Tibial nerve (tissue), 4 donors: Measurements from ENCODE around the gene C16orf82. TPM values are rescaled to one million over a fixed set of nuclear protein-coding genes. Genes with fewer than 3 reads are reported as not detected.

Experiments used
- DNase-seq, 2 donors: peaks; one replicate each; pipeline ENCODE4 v3.0.0-alpha.2; 2019; ENCODE audit warnings: low spot score in 2 of 2
- H3K27ac ChIP-seq, 4 donors: fragments of 200-600 bp; sonication (generic) in 3 of 4; one replicate each; pipeline ENCODE4 v1.5.1; 2017 to 2019; ENCODE audit warnings: mild to moderate bottlenecking in 1 of 4
- H3K27me3 ChIP-seq, 2 donors: fragments of 200-600 bp; sonication (generic) in 1 of 2; one replicate each; pipeline versions ENCODE4 v1.5.1 to v1.6.0; 2017 to 2019
- H3K36me3 ChIP-seq, 3 donors: fragments of 200-600 bp; sonication (generic); one replicate each; pipeline ENCODE4 v1.5.1; 2018 to 2019
- H3K4me1 ChIP-seq, 4 donors: fragments of 200-600 bp; sonication (generic) in 3 of 4; one replicate each; pipeline ENCODE4 v1.5.1; 2017 to 2019
- H3K4me3 ChIP-seq, 4 donors: fragments of 200-600 bp; sonication (generic) in 3 of 4; one replicate each; pipeline ENCODE4 v1.5.1; 2017 to 2019; ENCODE audit warnings: mild to moderate bottlenecking in 1 of 4, moderate library complexity in 1 of 4
- H3K9me3 ChIP-seq, 4 donors: fragments of 200-600 bp; sonication (generic) in 3 of 4; one replicate each; pipeline ENCODE4 v1.5.1; 2017 to 2019
- EP300 ChIP-seq, 2 donors: sonication (generic); formaldehyde crosslinking; IDR thresholded peaks; one replicate each; pipeline ENCODE4 v1.6.1; 2017; ENCODE audit warnings: antibody characterized with exemption in 2 of 2, mild to moderate bottlenecking in 1 of 2
- POLR2A ChIP-seq, 2 donors: fragments of 450-650 bp; IDR thresholded peaks; one replicate each; pipeline ENCODE4 v1.6.1; 2017; ENCODE audit warnings: antibody characterized with exemption in 2 of 2, mild to moderate bottlenecking in 2 of 2, moderate library complexity in 2 of 2
- WGBS, 2 donors: methylation state at CpG; one replicate each; pipeline ENCODE4 v1.1.5; 2018; 5-methylcytosine and 5-hydroxymethylcytosine counted together
- total RNA-seq, 4 donors: library from RNA; depleted of rRNA; stranded (reverse); fragments of >200 nt; gene quantifications; one replicate each; pipeline ENCODE4 v1.1.0, GENCODE V29; 2016
- TF ChIP-seq, protein P1 (sequence below), 5 experiments: fragments of 200-600 bp in 3 of 5; fragments of 450-650 bp in 2 of 5; sonication (generic) in 3 of 5; IDR thresholded peaks; one replicate each; pipeline ENCODE4 v1.5.1; 2016 to 2019; ENCODE audit warnings: antibody characterized with exemption in 5 of 5, mild to moderate bottlenecking in 3 of 5, moderate library complexity in 2 of 5

The C16orf82 gene
- total RNA-seq, 4 donors from 2014 or later, result not detected

DNA sequence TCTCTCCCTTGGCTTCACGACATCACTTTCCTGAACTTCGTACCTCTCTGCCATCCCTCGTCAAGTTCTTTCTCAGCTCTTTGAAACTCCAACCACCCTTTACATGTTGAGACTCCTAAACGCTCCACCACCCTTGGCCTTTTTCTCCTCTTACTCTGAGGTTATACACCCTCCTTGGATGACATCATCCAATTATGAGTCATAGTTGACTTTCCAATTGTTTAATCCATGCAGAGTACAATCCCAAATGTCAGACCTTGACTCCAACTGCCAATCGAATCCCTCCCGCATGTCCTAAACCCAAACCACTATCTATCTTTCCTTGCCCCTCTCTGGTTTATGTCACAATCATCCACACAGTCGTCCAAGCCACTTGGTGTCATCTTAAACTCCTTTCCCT lies 18.4 kb upstream of the C16orf82 start:
- Histone ChIP-seq H3K36me3 (no peaks in the 10 kb centered on the region), H3K9me3 (no peaks in the 10 kb centered on the region), H3K27ac (no peak overlapping the region), H3K4me1 (peaks cover 0 to 23% (median 0%) of the 10 kb centered on the region in 4 donors), H3K27me3 (no peaks in the 10 kb centered on the region), H3K4me3 (no peak overlapping the region)
- DNase-seq, result no peak
- 66 to 68% methylated on average over 7 of the region's 7 CpGs for WGBS, 2 donors
- no peak for TF ChIP-seq POLR2A (IDR thresholded peaks at IDR 0.05)
- TF ChIP-seq EP300 (IDR thresholded peaks at IDR 0.05), result no peak
- TF ChIP-seq, protein P1, sequence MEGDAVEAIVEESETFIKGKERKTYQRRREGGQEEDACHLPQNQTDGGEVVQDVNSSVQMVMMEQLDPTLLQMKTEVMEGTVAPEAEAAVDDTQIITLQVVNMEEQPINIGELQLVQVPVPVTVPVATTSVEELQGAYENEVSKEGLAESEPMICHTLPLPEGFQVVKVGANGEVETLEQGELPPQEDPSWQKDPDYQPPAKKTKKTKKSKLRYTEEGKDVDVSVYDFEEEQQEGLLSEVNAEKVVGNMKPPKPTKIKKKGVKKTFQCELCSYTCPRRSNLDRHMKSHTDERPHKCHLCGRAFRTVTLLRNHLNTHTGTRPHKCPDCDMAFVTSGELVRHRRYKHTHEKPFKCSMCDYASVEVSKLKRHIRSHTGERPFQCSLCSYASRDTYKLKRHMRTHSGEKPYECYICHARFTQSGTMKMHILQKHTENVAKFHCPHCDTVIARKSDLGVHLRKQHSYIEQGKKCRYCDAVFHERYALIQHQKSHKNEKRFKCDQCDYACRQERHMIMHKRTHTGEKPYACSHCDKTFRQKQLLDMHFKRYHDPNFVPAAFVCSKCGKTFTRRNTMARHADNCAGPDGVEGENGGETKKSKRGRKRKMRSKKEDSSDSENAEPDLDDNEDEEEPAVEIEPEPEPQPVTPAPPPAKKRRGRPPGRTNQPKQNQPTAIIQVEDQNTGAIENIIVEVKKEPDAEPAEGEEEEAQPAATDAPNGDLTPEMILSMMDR (IDR thresholded peaks at IDR 0.05), result no peak

DNA sequence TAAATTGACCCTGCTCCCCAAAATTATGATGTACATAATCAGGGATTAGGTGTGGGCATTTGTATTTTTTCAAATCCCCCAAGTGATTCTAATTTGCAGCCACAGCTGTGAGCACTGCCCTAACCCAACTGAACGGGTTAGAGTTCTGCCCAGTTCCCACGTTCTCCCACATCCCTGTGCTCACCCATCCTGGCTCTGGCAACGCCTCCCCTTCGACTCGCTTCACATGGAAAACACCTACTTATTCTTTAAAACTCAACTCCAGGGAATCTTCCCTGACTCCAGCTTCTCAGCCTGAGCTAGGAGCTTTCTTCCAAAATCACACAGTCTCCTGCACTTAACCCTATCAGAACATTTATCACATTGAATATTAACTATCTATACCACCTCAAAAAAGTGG lies 17.6 kb upstream of the C16orf82 start:
- 59 to 64% methylated on average over 5 of the region's 5 CpGs for WGBS, 2 donors
- Histone ChIP-seq H3K36me3 (no peaks in the 10 kb centered on the region), H3K9me3 (no peaks in the 10 kb centered on the region), H3K4me1 (peaks cover 0 to 23% (median 0%) of the 10 kb centered on the region in 4 donors), H3K27ac (no peak overlapping the region), H3K4me3 (no peak overlapping the region), H3K27me3 (no peaks in the 10 kb centered on the region)
- no peak for TF ChIP-seq EP300 (IDR thresholded peaks at IDR 0.05)
- no peak for DNase-seq

DNA sequence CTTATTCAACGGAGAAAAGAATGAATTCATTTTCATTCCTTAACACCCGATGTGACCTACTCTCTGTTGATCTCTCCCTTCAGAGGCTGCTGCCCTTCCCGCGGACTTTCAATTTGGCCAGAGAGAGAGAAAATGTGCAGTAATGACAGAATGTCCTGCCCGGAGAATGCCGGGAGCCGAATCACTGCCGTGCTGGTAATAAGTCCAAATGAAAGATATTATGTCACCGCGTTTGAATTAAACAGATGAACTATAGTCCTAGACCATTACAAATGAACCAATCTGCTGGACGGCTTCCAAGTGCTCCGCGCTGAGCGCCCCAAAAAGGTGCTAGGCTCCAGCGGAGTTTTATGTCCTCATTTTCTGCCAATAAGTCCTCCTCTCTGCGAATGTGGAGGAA lies 14.7 kb upstream of the C16orf82 start:
- H3K9me3 ChIP-seq, result no peaks in the 10 kb centered on the region
- TF ChIP-seq POLR2A (IDR thresholded peaks at IDR 0.05), result no peak
- TF ChIP-seq, protein P1 (IDR thresholded peaks at IDR 0.05), result no peak
- TF ChIP-seq EP300 (IDR thresholded peaks at IDR 0.05), result no peak
- DNase-seq, result no peak
- peak overlapping the region in 2 of 4 donors; percentile 10 to 28 for H3K4me3 ChIP-seq
- H3K36me3 ChIP-seq, result no peaks in the 10 kb centered on the region
- peak overlapping the region in 2 of 4 donors; percentile 42 to 48 for H3K27ac ChIP-seq
- no peaks in the 10 kb centered on the region for H3K27me3 ChIP-seq
- H3K4me1 ChIP-seq, result peaks cover 0 to 22% (median 0%) of the 10 kb centered on the region in 4 donors
- WGBS, 2 donors, result 28 to 35% methylated on average over 16 of the region's 16 CpGs

DNA sequence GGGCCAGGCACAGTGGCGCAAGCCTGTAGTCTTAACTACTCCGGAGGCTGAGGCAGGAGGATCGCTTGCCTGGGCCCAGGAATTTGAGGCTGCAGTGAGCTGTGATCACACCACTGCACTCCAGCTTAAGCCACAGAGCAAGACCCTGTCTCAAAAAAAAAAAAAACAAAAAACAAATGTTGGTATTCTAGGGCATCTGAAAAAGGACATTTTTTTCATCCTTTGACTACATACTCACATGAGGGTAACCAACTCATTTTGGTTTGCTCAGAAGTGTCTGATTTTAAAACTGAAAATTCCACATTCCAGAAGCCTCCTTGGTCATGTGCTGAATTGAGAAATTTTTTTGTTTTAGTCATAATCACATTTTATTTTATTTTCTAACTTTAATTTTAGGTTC lies 12.7 kb upstream of the C16orf82 start:
- Histone ChIP-seq H3K27me3 (no peaks in the 10 kb centered on the region), H3K27ac (no peak overlapping the region), H3K9me3 (no peaks in the 10 kb centered on the region), H3K36me3 (no peaks in the 10 kb centered on the region), H3K4me3 (no peak overlapping the region), H3K4me1 (peaks cover 0 to 12% (median 0%) of the 10 kb centered on the region in 4 donors)
- 92 to 100% methylated on average over 3 of the region's 3 CpGs for WGBS, 2 donors
- no peak for DNase-seq
- TF ChIP-seq EP300 (IDR thresholded peaks at IDR 0.05), result no peak
- no peak for TF ChIP-seq POLR2A (IDR thresholded peaks at IDR 0.05)
- TF ChIP-seq, protein P1 (IDR thresholded peaks at IDR 0.05), result no peak

DNA sequence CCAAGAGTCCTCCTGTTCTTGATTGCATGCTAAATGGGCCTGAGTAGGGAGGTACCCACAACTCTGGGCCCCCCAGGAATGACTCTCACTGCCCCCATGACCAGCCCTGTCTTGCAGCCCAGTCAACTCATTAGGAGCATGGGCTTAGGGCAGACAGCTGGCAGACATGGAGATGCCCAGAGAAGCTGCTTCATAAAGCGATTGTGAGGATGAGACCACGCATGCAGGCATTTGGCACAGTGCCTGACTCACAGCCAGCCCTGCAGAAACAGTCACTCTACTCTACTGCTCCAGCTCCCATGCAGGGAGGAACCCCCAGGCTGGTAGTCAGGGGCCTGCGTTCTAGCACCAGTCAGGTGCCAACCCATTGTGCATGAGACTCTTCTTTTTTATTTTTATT lies 8.4 kb upstream of the C16orf82 start:
- no peaks in the 10 kb centered on the region for H3K36me3 ChIP-seq
- no peaks in the 10 kb centered on the region for H3K27me3 ChIP-seq
- H3K4me1 ChIP-seq, result no peaks in the 10 kb centered on the region
- TF ChIP-seq POLR2A (IDR thresholded peaks at IDR 0.05) (no peak), EP300 (IDR thresholded peaks at IDR 0.05) (no peak)
- TF ChIP-seq, protein P1 (IDR thresholded peaks at IDR 0.05), result no peak
- no peak overlapping the region for H3K27ac ChIP-seq
- H3K4me3 ChIP-seq, result no peak overlapping the region
- no peaks in the 10 kb centered on the region for H3K9me3 ChIP-seq
- WGBS, 2 donors, result 44 to 59% methylated on average over 3 of the region's 3 CpGs
- DNase-seq, result no peak

DNA sequence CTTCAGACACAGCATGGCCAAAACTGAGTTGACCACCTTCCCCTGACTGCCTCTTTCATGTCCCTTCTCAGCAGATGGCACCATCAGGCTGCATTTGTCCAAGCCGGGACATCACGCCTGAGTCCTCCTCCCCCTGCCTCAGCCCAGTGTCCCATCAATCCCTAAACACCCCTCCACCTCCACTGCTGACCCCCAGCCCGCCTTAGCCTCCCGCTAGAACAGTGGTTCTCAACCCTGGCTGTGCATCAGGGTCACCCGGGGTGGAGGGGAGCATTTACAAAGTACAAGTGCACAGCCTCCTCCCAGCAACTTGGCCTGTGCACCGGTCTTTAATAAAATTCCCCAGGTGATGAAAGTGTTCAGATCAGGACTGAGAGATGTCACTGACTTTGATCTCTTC lies 4.0 kb downstream of the C16orf82 start:
- Histone ChIP-seq H3K4me3 (no peak overlapping the region), H3K27me3 (no peaks in the 10 kb centered on the region), H3K36me3 (no peaks in the 10 kb centered on the region), H3K27ac (no peak overlapping the region), H3K9me3 (peaks cover 0 to 6% (median 0%) of the 10 kb centered on the region in 4 donors), H3K4me1 (peaks cover 0 to 16% (median 0%) of the 10 kb centered on the region in 4 donors)
- WGBS, 2 donors, result 77 to 78% methylated on average over 6 of the region's 6 CpGs
- TF ChIP-seq EP300 (IDR thresholded peaks at IDR 0.05), result no peak
- TF ChIP-seq POLR2A (IDR thresholded peaks at IDR 0.05), result no peak
- TF ChIP-seq, protein P1 (IDR thresholded peaks at IDR 0.05), result no peak
- no peak for DNase-seq
